ENCODE results near the gene ABAT. TPM values are rescaled to one million over a fixed set of nuclear protein-coding genes. Genes with fewer than 3 reads are reported as not detected.
A peak's percentile ranks its signal among the peaks of the same experiment; 100 is the strongest.

Gene ABAT
- total and polyA plus RNA-seq, 2 experiments from 2014 or later: 4.7 to 8.0 TPM

DNA sequence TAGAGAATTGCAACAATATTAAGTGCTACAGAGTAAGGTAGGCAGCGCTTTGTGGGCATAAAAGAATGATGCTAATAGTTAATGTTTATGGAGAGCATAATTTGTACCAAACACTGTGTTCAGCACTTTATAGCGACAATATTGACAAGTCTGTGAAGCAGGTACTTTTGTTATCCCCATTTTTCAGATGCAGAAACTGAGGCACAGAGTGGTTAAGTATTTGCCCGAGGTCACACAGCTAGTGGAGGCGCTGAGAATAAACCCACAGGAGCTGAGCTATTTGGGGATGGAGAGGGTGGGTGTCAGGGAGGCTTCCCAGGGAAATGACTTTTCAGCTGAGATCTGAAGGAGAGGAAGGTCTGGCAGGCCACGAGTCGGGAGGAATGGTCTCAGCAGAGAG is 83.6 kb downstream of the ABAT start:
- Histone ChIP-seq H3K9me2 (ENCODE audit: insufficient read depth) (no peaks in the 10 kb centered on the region), H3K79me2 (ENCODE audit: insufficient read depth) (no peaks in the 10 kb centered on the region), H3K9ac (no peak overlapping the region), H3K4me3 (no peak overlapping the region), H3K9me3 (ENCODE audit: low read depth) (no peaks in the 10 kb centered on the region), H3K36me3 (ENCODE audit: low read depth) (no peaks in the 10 kb centered on the region), H3K4me2 (ENCODE audit: unreplicated experiment) (no peak overlapping the region), H3K4me1 (ENCODE audit: insufficient read depth) (no peaks in the 10 kb centered on the region), H3F3A (ENCODE audit: insufficient read depth) (no peaks in the 10 kb centered on the region), H2AFZ (no peak overlapping the region), H3K27me3 (replicated peaks; ENCODE audit: insufficient read depth) (no peaks in the 10 kb centered on the region), H3K27ac (no peak overlapping the region), H4K20me1 (ENCODE audit: insufficient read depth) (no peaks in the 10 kb centered on the region)
- DNase-seq: no peak
- TF ChIP-seq EZH2 (IDR thresholded peaks at IDR 0.05; ENCODE audit: insufficient read depth, poor library complexity, severe bottlenecking) (no peak), EZH2phosphoT487 (IDR thresholded peaks at IDR 0.05; ENCODE audit: insufficient read depth, low read depth) (no peak)
- WGBS, 2 experiments (ENCODE audit: low coverage in 1 of 2, low lambda C conversion rate in 2 of 2, missing lambda C conversion rate in 2 of 2): 70 to 80% methylated on average over 6 of the region's 6 CpGs
- in situ Hi-C loops (cut with MboI): no loop called here

GRCh38 chr16:8760021-8760420 is 85.6 kb downstream of the ABAT start:
- no peak for TF ChIP-seq EZH2phosphoT487 (IDR thresholded peaks at IDR 0.05; ENCODE audit: insufficient read depth, low read depth)
- no peak for TF ChIP-seq EZH2 (IDR thresholded peaks at IDR 0.05; ENCODE audit: insufficient read depth, poor library complexity, severe bottlenecking)
- no peaks in the 10 kb centered on the region for H3K4me1 ChIP-seq (ENCODE audit: insufficient read depth)
- DNase-seq: peak; percentile 15
- WGBS, 2 experiments (ENCODE audit: low coverage in 1 of 2, low lambda C conversion rate in 2 of 2, missing lambda C conversion rate in 2 of 2): 13 to 16% methylated on average over 10 of the region's 10 CpGs
- no peak overlapping the region for H3K27ac ChIP-seq
- H2AFZ ChIP-seq: 0 out of 2 replicates have a peak overlapping the region, but pooled peaks have one; percentile 38
- H3K9me3 ChIP-seq (ENCODE audit: low read depth): no peaks in the 10 kb centered on the region
- no peaks in the 10 kb centered on the region for H4K20me1 ChIP-seq (ENCODE audit: insufficient read depth)
- no peak overlapping the region for H3K9ac ChIP-seq
- H3K27me3 ChIP-seq (replicated peaks; ENCODE audit: insufficient read depth): no peaks in the 10 kb centered on the region
- no peaks in the 10 kb centered on the region for H3F3A ChIP-seq (ENCODE audit: insufficient read depth)
- in situ Hi-C loops (cut with MboI): no loop called here
- no peak overlapping the region for H3K4me3 ChIP-seq
- no peak overlapping the region for H3K4me2 ChIP-seq (ENCODE audit: unreplicated experiment)
- no peaks in the 10 kb centered on the region for H3K36me3 ChIP-seq (ENCODE audit: low read depth)
- no peaks in the 10 kb centered on the region for H3K79me2 ChIP-seq (ENCODE audit: insufficient read depth)
- no peaks in the 10 kb centered on the region for H3K9me2 ChIP-seq (ENCODE audit: insufficient read depth)

DNA sequence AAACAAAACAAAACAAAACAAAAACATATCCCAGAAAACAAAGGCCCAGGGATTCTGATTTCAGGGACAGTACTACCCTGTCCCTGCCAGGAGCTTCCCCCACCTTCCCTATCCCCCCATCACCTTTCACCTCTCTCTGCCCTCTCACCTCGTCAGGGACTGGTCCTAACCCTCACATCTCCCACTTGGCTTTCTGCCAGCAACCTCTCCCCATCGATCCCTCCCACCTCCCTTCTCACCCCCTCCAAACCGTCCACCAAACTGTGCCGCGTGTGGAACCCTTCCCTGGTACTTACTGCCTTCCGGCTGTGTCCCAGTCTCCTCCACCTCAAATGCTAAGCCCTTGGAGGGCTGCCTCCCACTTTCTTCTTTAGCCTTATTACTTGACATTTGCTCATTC is 86.7 kb downstream of the ABAT start:
- Histone ChIP-seq H3K4me2 (ENCODE audit: unreplicated experiment) (no peak overlapping the region), H3K27me3 (replicated peaks; ENCODE audit: insufficient read depth) (no peaks in the 10 kb centered on the region), H3K9me3 (ENCODE audit: low read depth) (no peaks in the 10 kb centered on the region), H3K79me2 (ENCODE audit: insufficient read depth) (no peaks in the 10 kb centered on the region), H3K36me3 (ENCODE audit: low read depth) (no peaks in the 10 kb centered on the region), H3K27ac (no peak overlapping the region), H4K20me1 (ENCODE audit: insufficient read depth) (no peaks in the 10 kb centered on the region), H2AFZ (no peak overlapping the region), H3K9ac (no peak overlapping the region), H3K9me2 (ENCODE audit: insufficient read depth) (no peaks in the 10 kb centered on the region), H3K4me3 (no peak overlapping the region), H3K4me1 (ENCODE audit: insufficient read depth) (no peaks in the 10 kb centered on the region), H3F3A (ENCODE audit: insufficient read depth) (no peaks in the 10 kb centered on the region)
- in situ Hi-C loops (cut with MboI): no loop called here
- TF ChIP-seq EZH2 (IDR thresholded peaks at IDR 0.05; ENCODE audit: insufficient read depth, poor library complexity, severe bottlenecking): no peak
- no peak for TF ChIP-seq EZH2phosphoT487 (IDR thresholded peaks at IDR 0.05; ENCODE audit: insufficient read depth, low read depth)
- WGBS, 2 experiments (ENCODE audit: low coverage in 1 of 2, low lambda C conversion rate in 2 of 2, missing lambda C conversion rate in 2 of 2): 86 to 87% methylated on average over 6 of the region's 6 CpGs
- no peak for DNase-seq

GRCh38 chr16:8762254-8762653 is 87.8 kb downstream of the ABAT start:
- H3K27me3 ChIP-seq (replicated peaks; ENCODE audit: insufficient read depth): no peaks in the 10 kb centered on the region
- no peak overlapping the region for H2AFZ ChIP-seq
- in situ Hi-C loops (cut with MboI): no loop called here
- 42 to 54% methylated on average over 4 of the region's 4 CpGs for WGBS, 2 experiments (ENCODE audit: low coverage in 1 of 2, low lambda C conversion rate in 2 of 2, missing lambda C conversion rate in 2 of 2)
- H3K4me3 ChIP-seq: no peak overlapping the region
- no peak overlapping the region for H3K27ac ChIP-seq
- H3K79me2 ChIP-seq (ENCODE audit: insufficient read depth): no peaks in the 10 kb centered on the region
- TF ChIP-seq EZH2 (IDR thresholded peaks at IDR 0.05; ENCODE audit: insufficient read depth, poor library complexity, severe bottlenecking): no peak
- no peak for TF ChIP-seq EZH2phosphoT487 (IDR thresholded peaks at IDR 0.05; ENCODE audit: insufficient read depth, low read depth)
- H3K9me3 ChIP-seq (ENCODE audit: low read depth): no peaks in the 10 kb centered on the region
- no peaks in the 10 kb centered on the region for H3K9me2 ChIP-seq (ENCODE audit: insufficient read depth)
- H3F3A ChIP-seq (ENCODE audit: insufficient read depth): no peaks in the 10 kb centered on the region
- H3K9ac ChIP-seq: no peak overlapping the region
- no peak overlapping the region for H3K4me2 ChIP-seq (ENCODE audit: unreplicated experiment)
- no peaks in the 10 kb centered on the region for H3K36me3 ChIP-seq (ENCODE audit: low read depth)
- H3K4me1 ChIP-seq (ENCODE audit: insufficient read depth): no peaks in the 10 kb centered on the region
- DNase-seq: no peak
- no peaks in the 10 kb centered on the region for H4K20me1 ChIP-seq (ENCODE audit: insufficient read depth)

DNA sequence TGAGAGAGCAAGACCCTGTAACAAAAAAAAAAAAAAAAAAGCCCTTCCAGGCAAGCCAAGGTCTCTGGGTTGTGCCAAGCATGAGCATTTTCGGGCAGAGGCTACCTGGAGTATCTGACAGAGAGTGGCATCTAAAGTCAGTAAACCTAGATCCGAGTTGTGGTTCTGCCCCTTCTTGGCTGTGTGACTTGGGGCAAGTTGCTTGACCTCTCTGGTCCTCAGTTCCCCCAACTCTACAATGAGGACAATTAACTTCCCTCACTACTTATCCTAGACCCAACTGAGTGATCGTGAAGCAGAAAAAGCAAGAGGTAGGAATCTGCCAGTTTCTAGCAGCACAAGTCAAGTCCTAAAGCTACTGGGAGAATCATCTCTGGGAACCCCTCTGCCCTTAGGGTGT is 88.7 kb downstream of the ABAT start:
- no peak for DNase-seq
- Histone ChIP-seq H3K4me1 (ENCODE audit: insufficient read depth) (no peaks in the 10 kb centered on the region), H3K27me3 (replicated peaks; ENCODE audit: insufficient read depth) (no peaks in the 10 kb centered on the region), H3K9me2 (ENCODE audit: insufficient read depth) (no peaks in the 10 kb centered on the region), H2AFZ (no peak overlapping the region), H3K36me3 (ENCODE audit: low read depth) (no peaks in the 10 kb centered on the region), H3K4me2 (ENCODE audit: unreplicated experiment) (no peak overlapping the region), H4K20me1 (ENCODE audit: insufficient read depth) (no peaks in the 10 kb centered on the region), H3K79me2 (ENCODE audit: insufficient read depth) (no peaks in the 10 kb centered on the region), H3K9me3 (ENCODE audit: low read depth) (no peaks in the 10 kb centered on the region), H3F3A (ENCODE audit: insufficient read depth) (no peaks in the 10 kb centered on the region), H3K9ac (no peak overlapping the region), H3K4me3 (no peak overlapping the region), H3K27ac (no peak overlapping the region)
- WGBS, 2 experiments (ENCODE audit: low coverage in 1 of 2, low lambda C conversion rate in 2 of 2, missing lambda C conversion rate in 2 of 2): 61 to 65% methylated on average over 3 of the region's 3 CpGs
- TF ChIP-seq EZH2 (IDR thresholded peaks at IDR 0.05; ENCODE audit: insufficient read depth, poor library complexity, severe bottlenecking): no peak
- no peak for TF ChIP-seq EZH2phosphoT487 (IDR thresholded peaks at IDR 0.05; ENCODE audit: insufficient read depth, low read depth)
- in situ Hi-C loops (cut with MboI): no loop called here
